ENCODE data around the gene FPR3.

DNA sequence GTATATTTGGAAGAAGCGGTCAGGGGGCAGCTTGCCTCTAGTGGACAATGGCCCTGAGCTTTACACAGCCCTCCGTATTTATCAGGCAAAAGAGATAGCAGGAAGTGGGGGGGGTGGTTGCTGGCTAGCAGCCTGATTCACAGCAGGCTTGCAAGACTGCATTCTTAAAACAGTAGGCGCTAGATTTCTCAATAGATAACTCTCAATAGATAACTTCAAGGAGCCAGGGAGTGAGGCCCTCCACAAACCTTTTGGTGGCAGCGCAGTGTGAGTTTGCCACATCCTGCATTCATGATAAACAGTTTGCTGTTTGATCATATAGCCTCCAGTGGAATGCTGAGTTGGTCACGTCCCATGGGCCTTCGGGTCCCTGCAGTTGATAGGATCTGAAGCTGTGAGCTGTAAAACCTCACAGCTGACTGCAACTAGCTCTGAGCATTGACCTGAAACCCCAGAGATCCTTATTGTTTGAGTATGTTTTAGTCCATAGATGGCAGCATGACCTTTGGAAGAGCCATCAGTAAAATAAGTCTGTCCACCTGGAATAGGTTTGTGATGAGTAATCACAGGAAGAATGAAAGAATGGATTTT is 12.2 kb downstream of the FPR3 start:
- TF ChIP-seq PAX5 (IDR thresholded peaks at IDR 0.05; ENCODE audit: insufficient read depth, low read length, severe bottlenecking), result no peak
- no peak for TF ChIP-seq POLR2AphosphoS5 (IDR thresholded peaks at IDR 0.05; ENCODE audit: low read depth, low read length)
- TF ChIP-seq POLR2A (IDR thresholded peaks at IDR 0.05; ENCODE audit: low read depth, low read length), result no peak
- no peak for TF ChIP-seq TAF1 (IDR thresholded peaks at IDR 0.05; ENCODE audit: low read depth, low read length)
- no peak for TF ChIP-seq SPI1 (IDR thresholded peaks at IDR 0.05; ENCODE audit: low read depth, low read length)
- no peak for TF ChIP-seq POU2F2 (IDR thresholded peaks at IDR 0.05; ENCODE audit: low read depth, low read length)

All from GM12891 (cell line).